ENCODE measurements around the gene SPNS3.

DNA sequence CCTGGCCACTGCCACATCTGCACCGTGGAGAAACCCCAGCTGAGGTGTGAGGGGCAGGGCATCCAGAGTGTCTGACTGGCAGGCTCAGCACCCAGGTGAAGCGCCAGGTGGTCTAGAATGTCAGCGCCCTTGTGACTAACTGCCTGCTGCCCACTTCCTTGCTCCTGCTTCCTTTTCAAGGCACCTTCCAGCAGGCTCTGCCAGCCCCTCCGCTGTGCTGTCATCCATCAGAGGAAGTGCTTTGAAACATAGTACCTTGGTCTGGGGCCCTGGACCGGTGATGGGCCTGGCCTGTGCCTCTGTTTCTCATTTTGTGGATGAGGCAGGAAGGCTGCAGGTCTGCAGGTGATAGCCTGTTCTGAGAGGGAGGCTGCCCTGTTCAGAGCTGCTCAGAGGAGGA is 70.4 kb downstream of the SPNS3 start:
- TF ChIP-seq, protein P1, sequence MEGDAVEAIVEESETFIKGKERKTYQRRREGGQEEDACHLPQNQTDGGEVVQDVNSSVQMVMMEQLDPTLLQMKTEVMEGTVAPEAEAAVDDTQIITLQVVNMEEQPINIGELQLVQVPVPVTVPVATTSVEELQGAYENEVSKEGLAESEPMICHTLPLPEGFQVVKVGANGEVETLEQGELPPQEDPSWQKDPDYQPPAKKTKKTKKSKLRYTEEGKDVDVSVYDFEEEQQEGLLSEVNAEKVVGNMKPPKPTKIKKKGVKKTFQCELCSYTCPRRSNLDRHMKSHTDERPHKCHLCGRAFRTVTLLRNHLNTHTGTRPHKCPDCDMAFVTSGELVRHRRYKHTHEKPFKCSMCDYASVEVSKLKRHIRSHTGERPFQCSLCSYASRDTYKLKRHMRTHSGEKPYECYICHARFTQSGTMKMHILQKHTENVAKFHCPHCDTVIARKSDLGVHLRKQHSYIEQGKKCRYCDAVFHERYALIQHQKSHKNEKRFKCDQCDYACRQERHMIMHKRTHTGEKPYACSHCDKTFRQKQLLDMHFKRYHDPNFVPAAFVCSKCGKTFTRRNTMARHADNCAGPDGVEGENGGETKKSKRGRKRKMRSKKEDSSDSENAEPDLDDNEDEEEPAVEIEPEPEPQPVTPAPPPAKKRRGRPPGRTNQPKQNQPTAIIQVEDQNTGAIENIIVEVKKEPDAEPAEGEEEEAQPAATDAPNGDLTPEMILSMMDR (IDR thresholded peaks at IDR 0.05), result no peak
- TF ChIP-seq EZH2 (IDR thresholded peaks at IDR 0.05; ENCODE audit: borderline replicate concordance, insufficient read depth, low read depth, low read length, poor library complexity, severe bottlenecking), result no peak

Data from B cell (primary cell).